HG02763 (cell line): ENCODE results near the gene PGC.

Experiments
- ATAC-seq: cut with Tn5 transposase; IDR thresholded peaks from one replicate; pipeline ENCODE4 v1.9.1; 2021; ENCODE audit warnings: mild to moderate bottlenecking, moderate library complexity; ENCODE audit not compliant: unreplicated experiment

The PGC gene

DNA sequence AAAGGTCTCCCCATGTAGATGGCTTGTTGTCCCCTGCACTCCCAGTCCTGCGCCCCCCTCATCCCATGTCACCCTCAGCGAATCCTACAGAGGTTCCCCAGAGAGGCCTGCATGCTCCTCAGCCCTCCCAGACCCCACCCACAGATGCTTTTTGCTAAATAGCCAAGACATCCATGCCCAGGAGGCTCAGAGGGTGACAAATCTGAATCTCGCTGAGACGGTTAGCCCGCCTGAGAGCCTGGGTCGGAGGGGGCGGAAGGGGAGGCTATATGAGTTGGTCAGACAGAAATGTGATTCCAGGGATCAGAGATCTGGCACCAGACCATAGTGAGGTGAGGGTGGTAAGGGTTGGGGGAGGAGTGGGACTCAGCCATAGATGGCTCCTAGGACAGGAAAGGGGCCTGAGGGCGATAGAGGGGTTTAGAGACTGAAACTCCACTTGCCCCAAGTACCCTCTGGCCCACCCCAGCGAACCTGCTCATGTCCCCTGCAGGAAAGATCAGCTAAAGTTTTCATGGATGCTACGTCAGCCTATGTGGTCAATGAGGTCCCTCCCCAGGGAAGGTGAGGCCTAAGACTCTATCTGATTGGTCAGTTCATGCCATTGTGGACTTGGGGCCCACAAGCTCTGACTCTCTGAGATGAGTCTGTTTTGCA, 45.0 kb downstream of the PGC start:
- ATAC-seq = no peak

DNA sequence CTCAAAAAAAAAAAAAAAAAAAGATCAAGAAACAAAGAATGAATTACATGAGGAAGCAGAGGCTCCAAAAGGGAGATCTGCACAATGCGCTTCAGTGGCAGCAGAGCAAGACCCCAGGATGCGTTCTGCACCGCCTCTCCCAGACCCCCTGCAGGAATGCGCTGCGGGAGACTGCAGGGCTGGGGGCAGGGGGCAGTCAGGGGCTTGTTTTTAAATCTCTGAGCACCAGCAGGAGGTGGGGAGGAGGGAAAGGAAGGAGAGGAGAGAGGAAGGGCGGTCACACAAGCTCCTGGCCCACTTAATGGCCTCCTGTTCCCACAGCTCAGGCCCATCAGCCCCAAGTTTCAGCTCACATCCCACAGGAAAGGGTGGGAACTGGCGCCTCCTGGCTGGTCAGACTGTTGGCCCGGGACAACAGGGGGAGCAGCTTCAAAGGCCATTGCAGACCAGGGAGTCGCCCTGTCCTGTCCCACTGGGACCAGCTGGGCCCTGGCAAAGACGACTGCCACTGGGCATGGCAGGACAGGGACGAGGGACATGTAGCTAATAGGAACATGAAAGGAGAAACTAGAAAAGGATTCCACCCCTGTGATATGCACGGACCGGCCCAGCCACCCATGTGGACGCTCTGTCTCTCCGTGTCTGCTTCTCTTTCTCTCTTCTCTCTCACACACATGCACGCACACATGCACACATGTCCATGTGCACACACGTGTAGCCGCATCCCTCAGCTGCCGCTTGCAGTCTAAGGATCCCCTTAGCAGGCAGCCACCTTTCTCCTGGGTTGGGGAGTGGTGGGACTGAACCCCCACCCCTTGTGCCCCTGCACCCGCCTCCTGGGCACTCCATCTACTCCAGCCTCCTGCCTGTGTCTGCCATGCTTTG, 46.5 kb downstream of the PGC start:
- ATAC-seq = no peak

GRCh38 chr6:41699063-41699462, 48.1 kb downstream of the PGC start:
- no peak for ATAC-seq

GRCh38 chr6:41697861-41698781, 49.1 kb downstream of the PGC start:
- no peak for ATAC-seq

- ATAC-seq = no peak
Observed at GRCh38 chr6:41696788-41697187, 50.4 kb downstream of the PGC start.

GRCh38 chr6:41695825-41696224, 51.4 kb downstream of the PGC start:
- ATAC-seq = no peak

DNA sequence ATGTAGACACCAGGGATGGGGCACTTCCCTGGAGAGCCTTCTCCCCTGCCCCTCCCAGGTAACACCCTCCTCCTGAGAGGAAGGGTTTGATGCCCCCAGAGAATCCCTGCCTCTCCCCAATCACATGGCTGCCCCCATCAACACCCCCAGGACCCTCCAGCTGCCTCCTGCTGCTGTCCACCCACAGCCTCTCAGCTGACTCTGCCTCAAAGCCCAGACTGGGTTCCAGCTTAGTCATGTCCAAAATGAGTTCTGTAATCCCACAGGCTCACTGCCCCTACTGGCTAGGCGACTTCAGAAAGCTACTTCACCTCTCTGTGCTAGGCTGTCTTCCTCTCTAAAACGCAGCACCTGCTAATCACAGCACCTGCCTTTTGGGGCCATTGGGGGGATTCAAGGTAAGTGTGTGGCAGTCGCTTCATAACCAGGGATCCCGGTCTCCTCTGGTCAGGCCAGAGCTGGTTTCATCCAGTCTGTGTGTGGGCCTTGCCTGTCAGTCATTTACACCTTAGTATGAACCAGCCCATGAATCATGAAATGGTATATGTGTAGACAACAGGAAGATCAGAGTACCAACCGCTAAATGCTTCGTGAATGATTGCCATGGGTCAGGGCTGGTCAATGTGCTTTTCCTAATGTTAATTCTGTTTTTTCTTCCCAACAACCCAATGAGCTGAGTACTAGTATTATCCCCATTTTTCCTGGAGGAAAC, 52.2 kb downstream of the PGC start:
- no peak for ATAC-seq

GRCh38 chr6:41693281-41694240, 53.6 kb downstream of the PGC start:
- no peak for ATAC-seq

DNA sequence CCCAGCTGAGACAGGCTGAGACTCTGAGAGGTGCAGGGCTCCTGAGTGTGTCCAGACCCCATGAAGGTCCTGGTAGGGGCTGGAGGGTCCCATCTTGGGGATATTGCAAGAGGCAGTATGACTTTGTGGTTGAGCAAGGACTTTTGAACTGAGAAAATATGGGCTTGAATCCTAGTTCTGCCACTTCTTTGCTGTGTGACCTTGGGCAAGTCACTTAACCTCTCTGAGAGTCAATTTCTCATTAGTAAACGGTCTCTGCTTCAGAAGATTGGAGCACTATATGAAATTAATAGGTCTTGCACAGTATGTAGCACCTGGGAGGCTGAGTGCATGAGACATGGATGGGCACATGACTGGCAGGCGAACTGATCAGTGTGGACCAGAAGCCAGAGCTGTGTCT, 54.5 kb downstream of the PGC start:
- ATAC-seq = no peak

GRCh38 chr6:41692080-41692675, 55.0 kb downstream of the PGC start:
- no peak for ATAC-seq

GRCh38 chr6:41691426-41692079, 55.6 kb downstream of the PGC start:
- ATAC-seq = no peak

- ATAC-seq = no peak
Observed at GRCh38 chr6:41690541-41691330, 56.5 kb downstream of the PGC start.

DNA sequence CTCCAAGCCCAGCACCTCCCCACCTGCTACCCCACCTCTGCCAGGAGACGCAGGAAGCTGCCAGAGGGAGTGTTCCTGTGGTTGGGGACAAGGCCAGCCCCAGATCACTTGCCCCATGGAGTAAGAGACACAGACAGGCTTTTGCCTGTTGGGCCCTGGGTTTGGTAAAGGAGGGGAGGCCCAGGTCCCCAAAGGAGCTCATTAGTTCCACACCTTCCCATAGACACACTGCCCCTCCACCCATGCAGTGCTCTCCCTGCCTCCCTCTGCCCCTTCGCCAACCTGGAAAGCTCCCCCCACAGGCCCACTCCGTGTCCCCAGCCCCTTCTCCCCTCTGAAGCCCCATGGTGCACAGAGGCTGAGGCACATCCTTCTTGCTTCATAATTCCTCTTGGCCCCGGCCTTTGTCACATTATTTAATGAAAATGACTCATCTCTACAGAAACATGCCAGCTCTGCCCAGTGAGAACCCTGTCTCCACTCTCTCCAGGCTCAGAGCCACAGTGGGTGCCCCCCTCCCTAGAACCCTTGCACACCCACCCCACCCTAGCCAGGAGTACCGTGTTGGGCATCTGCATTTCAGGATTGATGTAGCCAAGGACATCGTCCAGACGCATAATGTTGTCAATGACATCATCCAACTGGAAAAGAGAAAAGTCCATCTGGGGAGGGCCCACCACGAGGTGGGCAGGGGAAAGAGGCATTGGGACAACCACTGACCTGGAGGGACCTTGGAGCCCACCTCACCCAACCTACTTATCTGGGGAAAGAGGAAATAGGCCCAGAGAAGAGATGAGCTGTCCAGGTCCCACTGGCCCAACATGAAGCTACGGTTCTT, 57.8 kb downstream of the PGC start:
- ATAC-seq = no peak

DNA sequence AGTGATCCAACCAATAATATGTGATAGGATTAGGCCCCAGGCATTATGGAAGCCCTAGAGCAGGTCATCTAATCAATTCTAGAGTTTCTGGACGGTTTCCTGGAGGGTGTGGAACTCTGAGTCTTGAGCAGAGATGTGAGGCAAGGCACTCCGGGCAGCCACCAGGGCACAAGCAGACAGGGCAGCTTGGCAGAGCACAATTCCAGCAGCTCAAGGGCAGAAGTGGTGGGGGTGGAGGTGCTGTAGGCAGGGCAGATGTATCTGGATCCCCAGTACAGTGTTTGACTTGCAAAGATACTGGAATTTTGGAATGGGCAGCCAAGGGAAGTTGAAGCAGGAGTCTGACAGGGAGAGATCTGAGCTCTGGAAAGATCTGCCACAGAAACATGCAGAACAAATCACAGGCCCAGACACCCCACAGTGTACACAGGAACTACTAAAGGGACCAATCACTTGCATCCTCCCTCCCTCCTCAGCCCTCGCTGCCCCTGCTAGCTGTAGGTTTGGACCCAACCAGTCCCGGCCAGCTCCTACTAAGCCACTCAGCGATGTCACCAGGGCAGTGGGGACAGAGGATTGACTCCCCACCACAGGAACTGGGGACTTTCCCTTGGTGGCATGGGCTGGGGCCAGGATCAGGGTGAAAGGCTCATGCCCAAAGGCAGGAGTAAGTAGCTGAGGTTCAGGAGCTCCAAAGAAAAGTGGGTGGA, 58.8 kb downstream of the PGC start:
- ATAC-seq = no peak

- ATAC-seq = no peak
Observed at GRCh38 chr6:41687501-41688175, 59.6 kb downstream of the PGC start.
